ENCODE data around the gene SNX14.
A peak's percentile ranks its signal among the peaks of the same experiment; 100 is the strongest.
"Not testable (repeated sequence)": the region's sequence is repeated elsewhere in the genome, so short reads cannot be mapped to it uniquely, and the experiment has no call there.

The SNX14 gene

GRCh38 chr6:85593438-85594196, at the start of gene SNX14:
SNX14 (minus strand) TSS chr6:85593858; CDS start chr6:85593718, 140 bp downstream.
- Histone ChIP-seq H3K4me3 (ENCODE audit: low read depth in 1 of 2, low read length in 2 of 2) (peak within 1 kb of the TSS; percentile 67 to 96), H3K9ac (ENCODE audit: low read length) (peak within 1 kb of the TSS; percentile 93), H3K27ac (ENCODE audit: low read depth, low read length) (peak within 1 kb of the TSS; percentile 97), H3K27me3 (ENCODE audit: control insufficient read depth in 1 of 2, insufficient read depth in 2 of 2, low read length in 2 of 2) (no peaks in the 10 kb centered on the region), H3K36me3 (ENCODE audit: insufficient read depth, low read length) (no peaks in the 10 kb centered on the region), H3K9me3 (ENCODE audit: low read length) (no peaks in the 10 kb centered on the region), H3K4me1 (ENCODE audit: insufficient read depth, low read length) (peaks cover 15% of the 10 kb centered on the region)

GRCh38 chr6:85642774-85643536, 49.3 kb upstream of the SNX14 start, which contains the start of gene SYNCRIP:
SYNCRIP (minus strand) TSS chr6:85642886; CDS start chr6:85641439, 1,447 bp downstream.
- Histone ChIP-seq H3K27ac (ENCODE audit: low read depth, low read length) (peak within 1 kb of the TSS; percentile 99), H3K4me3 (ENCODE audit: low read depth in 1 of 2, low read length in 2 of 2) (peak within 1 kb of the TSS; percentile 81 to 94), H3K9ac (ENCODE audit: low read length) (peak within 1 kb of the TSS; percentile 91), H3K36me3 (ENCODE audit: insufficient read depth, low read length) (peaks cover 21% of the 10 kb centered on the region), H3K4me1 (ENCODE audit: insufficient read depth, low read length) (peaks cover 28% of the 10 kb centered on the region), H3K9me3 (ENCODE audit: low read length) (no peaks in the 10 kb centered on the region), H3K27me3 (ENCODE audit: control insufficient read depth in 1 of 2, insufficient read depth in 2 of 2, low read length in 2 of 2) (no peaks in the 10 kb centered on the region)

GRCh38 chr6:85641897-85642773, 48.5 kb upstream of the SNX14 start:
- Histone ChIP-seq H3K4me3 (ENCODE audit: low read depth in 1 of 2, low read length in 2 of 2) (peak overlapping the region; percentile 81 to 94), H3K4me1 (ENCODE audit: insufficient read depth, low read length) (peaks cover 36% of the 10 kb centered on the region), H3K36me3 (ENCODE audit: insufficient read depth, low read length) (peaks cover 29% of the 10 kb centered on the region), H3K27me3 (ENCODE audit: control insufficient read depth in 1 of 2, insufficient read depth in 2 of 2, low read length in 2 of 2) (no peaks in the 10 kb centered on the region), H3K9me3 (ENCODE audit: low read length) (no peaks in the 10 kb centered on the region), H3K27ac (ENCODE audit: low read depth, low read length) (peak overlapping the region; percentile 96), H3K9ac (ENCODE audit: low read length) (peak overlapping the region; percentile 91)

- Histone ChIP-seq H3K36me3 (ENCODE audit: insufficient read depth, low read length) (peaks cover 36% of the 10 kb centered on the region), H3K9me3 (ENCODE audit: low read length) (no peaks in the 10 kb centered on the region), H3K27ac (ENCODE audit: low read depth, low read length) (peak overlapping the region; percentile 96), H3K4me3 (ENCODE audit: low read depth in 1 of 2, low read length in 2 of 2) (peak overlapping the region; percentile 81 to 94), H3K27me3 (ENCODE audit: control insufficient read depth in 1 of 2, insufficient read depth in 2 of 2, low read length in 2 of 2) (no peaks in the 10 kb centered on the region), H3K9ac (ENCODE audit: low read length) (peak overlapping the region; percentile 91), H3K4me1 (ENCODE audit: insufficient read depth, low read length) (peaks cover 36% of the 10 kb centered on the region)
Observed at GRCh38 chr6:85641522-85641896, 47.9 kb upstream of the SNX14 start.

- peak overlapping the region in 1 of 2 donors; percentile 94 for H3K4me3 ChIP-seq (ENCODE audit: low read depth in 1 of 2, low read length in 2 of 2)
- H3K9ac ChIP-seq (ENCODE audit: low read length), result peak overlapping the region; percentile 91
- H3K9me3 ChIP-seq (ENCODE audit: low read length), result no peaks in the 10 kb centered on the region
- peaks cover 38% of the 10 kb centered on the region for H3K36me3 ChIP-seq (ENCODE audit: insufficient read depth, low read length)
- H3K27ac ChIP-seq (ENCODE audit: low read depth, low read length), result no peak overlapping the region
- H3K27me3 ChIP-seq (ENCODE audit: control insufficient read depth in 1 of 2, insufficient read depth in 2 of 2, low read length in 2 of 2), result no peaks in the 10 kb centered on the region
- H3K4me1 ChIP-seq (ENCODE audit: insufficient read depth, low read length), result peaks cover 36% of the 10 kb centered on the region
Observed at GRCh38 chr6:85640821-85641220, 47.2 kb upstream of the SNX14 start.

- H3K4me1 ChIP-seq (ENCODE audit: insufficient read depth, low read length), result peaks cover 36% of the 10 kb centered on the region
- H3K4me3 ChIP-seq (ENCODE audit: low read depth in 1 of 2, low read length in 2 of 2), result no peak overlapping the region
- peaks cover 54% of the 10 kb centered on the region for H3K36me3 ChIP-seq (ENCODE audit: insufficient read depth, low read length)
- no peak overlapping the region for H3K27ac ChIP-seq (ENCODE audit: low read depth, low read length)
- H3K27me3 ChIP-seq (ENCODE audit: control insufficient read depth in 1 of 2, insufficient read depth in 2 of 2, low read length in 2 of 2), result no peaks in the 10 kb centered on the region
- no peaks in the 10 kb centered on the region for H3K9me3 ChIP-seq (ENCODE audit: low read length)
- H3K9ac ChIP-seq (ENCODE audit: low read length), result no peak overlapping the region
Observed at GRCh38 chr6:85637579-85637978, 43.9 kb upstream of the SNX14 start.

GRCh38 chr6:85632164-85632942, 38.7 kb upstream of the SNX14 start:
- no peaks in the 10 kb centered on the region for H3K9me3 ChIP-seq (ENCODE audit: low read length)
- no peak overlapping the region for H3K27ac ChIP-seq (ENCODE audit: low read depth, low read length)
- H3K36me3 ChIP-seq (ENCODE audit: insufficient read depth, low read length), result peaks cover 43% of the 10 kb centered on the region
- H3K4me3 ChIP-seq (ENCODE audit: low read depth in 1 of 2, low read length in 2 of 2), result no peak overlapping the region
- H3K27me3 ChIP-seq (ENCODE audit: control insufficient read depth in 1 of 2, insufficient read depth in 2 of 2, low read length in 2 of 2), result no peaks in the 10 kb centered on the region
- H3K4me1 ChIP-seq (ENCODE audit: insufficient read depth, low read length), result peaks cover 7% of the 10 kb centered on the region
- H3K9ac ChIP-seq (ENCODE audit: low read length), result no peak overlapping the region

GRCh38 chr6:85631117-85631516, 37.5 kb upstream of the SNX14 start:
- not testable (repeated sequence) for H3K27ac ChIP-seq (ENCODE audit: low read depth, low read length); H3K27me3 ChIP-seq (ENCODE audit: control insufficient read depth in 1 of 2, insufficient read depth in 2 of 2, low read length in 2 of 2); H3K9me3 ChIP-seq (ENCODE audit: low read length); H3K4me3 ChIP-seq (ENCODE audit: low read depth in 1 of 2, low read length in 2 of 2); H3K9ac ChIP-seq (ENCODE audit: low read length); H3K4me1 ChIP-seq (ENCODE audit: insufficient read depth, low read length)
- peaks cover 44% of the 10 kb centered on the region for H3K36me3 ChIP-seq (ENCODE audit: insufficient read depth, low read length)

- Histone ChIP-seq H3K36me3 (ENCODE audit: insufficient read depth, low read length) (peaks cover 42% of the 10 kb centered on the region), H3K9me3 (ENCODE audit: low read length) (no peaks in the 10 kb centered on the region), H3K9ac (ENCODE audit: low read length) (no peak overlapping the region), H3K27ac (ENCODE audit: low read depth, low read length) (no peak overlapping the region), H3K4me1 (ENCODE audit: insufficient read depth, low read length) (peaks cover 5% of the 10 kb centered on the region), H3K27me3 (ENCODE audit: control insufficient read depth in 1 of 2, insufficient read depth in 2 of 2, low read length in 2 of 2) (no peaks in the 10 kb centered on the region), H3K4me3 (ENCODE audit: low read depth in 1 of 2, low read length in 2 of 2) (no peak overlapping the region)
Observed at GRCh38 chr6:85628353-85628752, 34.7 kb upstream of the SNX14 start.

- Histone ChIP-seq H3K9me3 (ENCODE audit: low read length) (no peaks in the 10 kb centered on the region), H3K36me3 (ENCODE audit: insufficient read depth, low read length) (peaks cover 64% of the 10 kb centered on the region), H3K4me1 (ENCODE audit: insufficient read depth, low read length) (no peaks in the 10 kb centered on the region), H3K9ac (ENCODE audit: low read length) (no peak overlapping the region), H3K27me3 (ENCODE audit: control insufficient read depth in 1 of 2, insufficient read depth in 2 of 2, low read length in 2 of 2) (no peaks in the 10 kb centered on the region), H3K4me3 (ENCODE audit: low read depth in 1 of 2, low read length in 2 of 2) (no peak overlapping the region), H3K27ac (ENCODE audit: low read depth, low read length) (no peak overlapping the region)
Observed at GRCh38 chr6:85620308-85620707, 26.6 kb upstream of the SNX14 start.

All from muscle layer of colon (tissue), 2 donors.